Gastroesophageal sphincter (tissue), 4 donors: Measurements from ENCODE around the gene GANAB. TPM values are rescaled to one million over a fixed set of nuclear protein-coding genes. Genes with fewer than 3 reads are reported as not detected.

Source experiments
- ATAC-seq: fragments of 150-250 bp; one replicate; pipeline ENCODE4 v1.9.1; 2016; ENCODE audit warnings: mild to moderate bottlenecking, moderate library complexity
- H3K27ac ChIP-seq, 4 donors: fragments of 200-600 bp; sonication (generic) in 3 of 4; 1 replicate in 3 of 4; 2 replicates in 1 of 4; pipeline ENCODE4 v1.5.1; 2016 to 2019
- H3K27me3 ChIP-seq: fragments of 200-600 bp; sonication (generic); one replicate; pipeline ENCODE4 v1.5.1; 2019
- H3K36me3 ChIP-seq, 2 donors: fragments of 200-600 bp; sonication (generic); one replicate each; pipeline ENCODE4 v1.5.1; 2019; ENCODE audit warnings: control low read depth in 1 of 2
- H3K4me1 ChIP-seq, 3 donors: fragments of 200-600 bp; sonication (generic); 1 replicate in 2 of 3; 2 replicates in 1 of 3; pipeline ENCODE4 v1.5.1; 2016 to 2019; ENCODE audit warnings: control low read depth in 2 of 3
- H3K4me3 ChIP-seq, 2 donors: fragments of 200-600 bp; sonication (generic); one replicate each; pipeline ENCODE4 v1.5.1; 2019; ENCODE audit warnings: mild to moderate bottlenecking in 1 of 2, moderate library complexity in 1 of 2
- H3K9me3 ChIP-seq, 3 donors: fragments of 200-600 bp; sonication (generic); one replicate each; pipeline ENCODE4 v1.5.1; 2017 to 2019; ENCODE audit warnings: control low read depth in 2 of 3
- EP300 ChIP-seq: sonication (generic); formaldehyde crosslinking; IDR thresholded peaks from one replicate; pipeline ENCODE4 v1.6.1; 2017; ENCODE audit warnings: antibody characterized with exemption, mild to moderate bottlenecking
- POLR2A ChIP-seq, 2 donors: fragments of 450-650 bp; IDR thresholded peaks; one replicate each; pipeline ENCODE4 v1.6.1; 2017; ENCODE audit warnings: antibody characterized with exemption in 2 of 2, mild to moderate bottlenecking in 2 of 2, moderate library complexity in 1 of 2
- POLR2AphosphoS5 ChIP-seq: sonication (generic); formaldehyde crosslinking; IDR thresholded peaks from one replicate; pipeline ENCODE4 v1.6.1; 2017; ENCODE audit warnings: antibody characterized with exemption
- WGBS, 2 donors: methylation state at CpG; one replicate each; pipeline ENCODE4 v1.1.5; 2018; ENCODE audit warnings: low coverage in 1 of 2; 5-methylcytosine and 5-hydroxymethylcytosine counted together
- total RNA-seq, 4 donors: library from RNA; depleted of rRNA; stranded (reverse); fragments of >200 nt; gene quantifications; one replicate each; pipeline ENCODE4 v1.1.0, GENCODE V29; 2016
- TF ChIP-seq, protein P1 (sequence below), 4 experiments: fragments of 200-600 bp in 2 of 4; fragments of 450-650 bp in 2 of 4; sonication (generic) in 1 of 4; IDR thresholded peaks; one replicate each; pipeline ENCODE4 v1.5.1; 2017 to 2019; ENCODE audit warnings: antibody characterized with exemption in 4 of 4, mild to moderate bottlenecking in 2 of 4, moderate library complexity in 2 of 4

GANAB gene
- total RNA-seq, 4 donors from 2014 or later = 87.8 to 151 (median 134) TPM

DNA sequence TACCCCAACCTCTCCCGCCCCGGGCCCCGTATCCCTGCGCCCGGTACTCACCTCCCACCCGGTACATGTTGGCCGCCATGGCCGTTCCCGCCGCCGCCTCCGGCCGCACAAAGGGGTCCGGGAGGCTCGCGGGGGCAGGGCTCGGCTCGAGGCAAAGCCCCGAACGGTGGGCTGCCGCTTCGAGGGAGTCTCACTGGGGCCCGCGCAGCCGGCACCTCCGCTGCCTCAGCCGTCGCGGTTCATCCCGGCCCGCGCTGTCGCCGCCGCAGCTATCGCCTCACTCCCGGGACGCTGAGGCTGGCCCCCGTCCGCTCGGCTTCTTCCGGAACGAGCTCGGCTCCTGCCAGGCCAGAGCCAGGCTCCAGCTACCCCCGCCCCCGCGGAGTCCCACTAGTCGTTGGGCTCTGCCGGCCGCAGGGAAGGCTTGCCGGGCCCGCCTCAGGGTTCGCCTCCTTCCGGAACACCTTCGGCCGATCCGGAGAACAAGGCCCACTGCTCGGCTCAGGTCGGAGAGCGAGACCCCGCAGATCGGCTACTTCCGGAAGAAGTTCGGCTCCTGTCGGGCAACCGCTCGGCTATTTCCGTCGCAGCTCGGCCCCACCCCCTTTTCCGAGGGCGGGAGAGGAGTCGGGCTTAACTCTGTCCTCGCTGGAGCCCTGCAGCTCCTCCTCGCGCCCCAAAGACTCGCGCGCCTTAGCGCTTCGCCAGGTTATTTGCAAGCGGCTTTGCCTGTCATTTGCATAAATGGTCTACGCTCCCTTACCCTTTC, 44.9 kb downstream of the GANAB start, which contains the start of gene MTA2:
MTA2 (minus strand) TSS at position 494 of the 769 bp plus-strand sequence; CDS start at position 79, 415 bp downstream.
- H3K4me3 ChIP-seq = peak within 1 kb of the TSS; percentile 80 to 96
- WGBS, 2 donors = 0% methylated on average over 2 to 8 of the region's 83 CpGs
- H3K36me3 ChIP-seq = peaks cover 0 to 52% of the 10 kb centered on the region in 2 donors
- H3K9me3 ChIP-seq = no peaks in the 10 kb centered on the region
- ATAC-seq = peak; percentile 85
- H3K4me1 ChIP-seq = peaks cover 3 to 53% (median 21%) of the 10 kb centered on the region in 3 donors
- no peaks in the 10 kb centered on the region for H3K27me3 ChIP-seq
- TF ChIP-seq POLR2AphosphoS5 (peak; percentile 73), EP300 (no peak), POLR2A (IDR thresholded peaks at IDR 0.05) (peak; percentile 63 to 65)
- TF ChIP-seq, protein P1, sequence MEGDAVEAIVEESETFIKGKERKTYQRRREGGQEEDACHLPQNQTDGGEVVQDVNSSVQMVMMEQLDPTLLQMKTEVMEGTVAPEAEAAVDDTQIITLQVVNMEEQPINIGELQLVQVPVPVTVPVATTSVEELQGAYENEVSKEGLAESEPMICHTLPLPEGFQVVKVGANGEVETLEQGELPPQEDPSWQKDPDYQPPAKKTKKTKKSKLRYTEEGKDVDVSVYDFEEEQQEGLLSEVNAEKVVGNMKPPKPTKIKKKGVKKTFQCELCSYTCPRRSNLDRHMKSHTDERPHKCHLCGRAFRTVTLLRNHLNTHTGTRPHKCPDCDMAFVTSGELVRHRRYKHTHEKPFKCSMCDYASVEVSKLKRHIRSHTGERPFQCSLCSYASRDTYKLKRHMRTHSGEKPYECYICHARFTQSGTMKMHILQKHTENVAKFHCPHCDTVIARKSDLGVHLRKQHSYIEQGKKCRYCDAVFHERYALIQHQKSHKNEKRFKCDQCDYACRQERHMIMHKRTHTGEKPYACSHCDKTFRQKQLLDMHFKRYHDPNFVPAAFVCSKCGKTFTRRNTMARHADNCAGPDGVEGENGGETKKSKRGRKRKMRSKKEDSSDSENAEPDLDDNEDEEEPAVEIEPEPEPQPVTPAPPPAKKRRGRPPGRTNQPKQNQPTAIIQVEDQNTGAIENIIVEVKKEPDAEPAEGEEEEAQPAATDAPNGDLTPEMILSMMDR (IDR thresholded peaks at IDR 0.05) = peak in 1 of 4 experiments; percentile 3
- H3K27ac ChIP-seq = peak within 1 kb of the TSS; percentile 91 to 99 (median 96)

DNA sequence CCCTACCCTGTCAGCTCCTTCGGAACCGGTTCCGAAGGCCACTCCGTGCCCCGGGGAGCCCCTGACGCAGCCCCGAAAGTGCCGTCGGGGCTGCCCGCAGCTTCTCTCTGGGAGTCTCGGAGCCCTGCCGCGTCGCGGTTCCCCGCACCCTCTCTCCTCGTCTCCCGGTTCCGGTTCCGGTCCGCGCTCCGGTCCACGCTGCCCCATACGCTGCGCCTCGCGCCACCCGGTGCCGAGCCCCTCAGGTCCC, 45.4 kb downstream of the GANAB start:
- peak overlapping the region; percentile 80 to 96 for H3K4me3 ChIP-seq
- peak; percentile 14 for ATAC-seq
- no peaks in the 10 kb centered on the region for H3K27me3 ChIP-seq
- peaks cover 3 to 53% (median 21%) of the 10 kb centered on the region in 3 donors for H3K4me1 ChIP-seq
- H3K36me3 ChIP-seq = peaks cover 0 to 52% of the 10 kb centered on the region in 2 donors
- no peak for TF ChIP-seq EP300
- TF ChIP-seq, protein P1 (IDR thresholded peaks at IDR 0.05) = no peak
- no peak for TF ChIP-seq POLR2A (IDR thresholded peaks at IDR 0.05)
- TF ChIP-seq POLR2AphosphoS5 = no peak
- peak overlapping the region; percentile 91 to 99 (median 96) for H3K27ac ChIP-seq
- no peaks in the 10 kb centered on the region for H3K9me3 ChIP-seq
- WGBS, 2 donors = no CpG with 5 or more reads among the region's 30 CpGs

DNA sequence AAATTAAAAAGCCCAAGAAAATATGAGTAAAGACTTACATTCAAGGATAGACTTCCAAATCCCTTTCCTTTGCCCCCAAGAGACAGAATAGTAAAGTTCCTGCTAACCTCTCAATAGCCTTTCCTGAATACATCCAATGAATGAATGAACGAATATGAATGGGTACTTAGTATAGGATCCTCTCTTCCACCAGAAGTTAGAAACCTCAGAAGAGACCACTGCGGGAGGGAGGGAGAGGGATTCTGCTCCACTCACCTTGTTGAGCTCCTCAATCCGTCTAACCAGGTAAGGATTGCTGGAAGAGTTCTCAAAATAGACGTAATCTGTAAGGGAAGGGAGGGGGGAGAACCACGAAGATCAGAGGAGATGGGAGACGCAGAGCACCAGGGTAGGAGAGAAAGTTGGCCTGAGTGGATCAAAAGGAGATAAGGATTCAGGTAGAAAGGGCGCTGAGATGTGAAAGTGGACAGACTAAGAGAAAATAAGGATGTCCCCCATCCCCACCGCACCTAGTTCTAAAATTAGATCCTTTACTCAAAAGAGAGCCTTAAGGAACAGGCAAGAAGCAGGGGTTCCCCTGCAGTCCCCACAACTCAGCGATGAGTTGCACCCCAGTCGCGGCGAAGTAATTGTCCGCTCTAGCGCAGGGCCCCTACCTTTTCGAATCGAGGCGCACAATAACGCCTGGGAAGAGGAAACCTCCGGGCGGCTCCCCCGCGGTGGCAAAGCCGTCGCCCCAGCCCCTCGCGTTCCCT, 45.9 kb downstream of the GANAB start:
- Histone ChIP-seq H3K36me3 (peaks cover 0 to 52% of the 10 kb centered on the region in 2 donors), H3K27ac (peak overlapping the region; percentile 91 to 99 (median 96)), H3K4me1 (peaks cover 3 to 53% (median 21%) of the 10 kb centered on the region in 3 donors), H3K9me3 (no peaks in the 10 kb centered on the region), H3K4me3 (peak overlapping the region; percentile 80 to 96), H3K27me3 (no peaks in the 10 kb centered on the region)
- 0% methylated on average over 2 to 15 of the region's 26 CpGs for WGBS, 2 donors
- TF ChIP-seq EP300 = no peak
- TF ChIP-seq, protein P1 (IDR thresholded peaks at IDR 0.05) = no peak
- TF ChIP-seq POLR2AphosphoS5 = no peak
- no peak for ATAC-seq

DNA sequence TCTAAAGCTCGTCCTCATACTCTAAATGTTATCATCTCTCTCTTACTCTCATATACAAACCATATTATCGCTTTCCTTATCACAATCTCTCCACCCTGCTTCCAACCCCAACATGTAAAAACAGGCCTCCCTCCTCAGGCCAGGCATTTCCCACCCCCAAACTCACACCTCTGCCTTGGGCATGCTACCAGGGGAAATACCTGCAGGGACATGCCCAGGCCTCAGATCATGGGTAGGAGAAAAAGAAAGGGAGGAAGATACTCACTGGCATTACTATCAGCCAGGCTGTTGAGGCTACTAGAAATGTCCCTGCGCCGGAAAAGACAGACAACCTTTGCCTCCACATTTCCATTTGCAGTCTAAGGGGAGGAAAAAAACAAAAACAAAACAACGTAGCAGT, 46.5 kb downstream of the GANAB start:
- TF ChIP-seq EP300 (no peak), POLR2A (IDR thresholded peaks at IDR 0.05) (no peak), POLR2AphosphoS5 (no peak)
- TF ChIP-seq, protein P1 (IDR thresholded peaks at IDR 0.05) = no peak
- 24% methylated on average over 3 to 5 of the region's 5 CpGs for WGBS, 2 donors
- peaks cover 0 to 52% of the 10 kb centered on the region in 2 donors for H3K36me3 ChIP-seq
- H3K4me3 ChIP-seq = peak overlapping the region in 1 of 2 donors; percentile 96
- H3K9me3 ChIP-seq = no peaks in the 10 kb centered on the region
- no peak for ATAC-seq
- no peaks in the 10 kb centered on the region for H3K27me3 ChIP-seq
- H3K4me1 ChIP-seq = peaks cover 3 to 53% (median 21%) of the 10 kb centered on the region in 3 donors
- peak overlapping the region; percentile 13 to 99 (median 96) for H3K27ac ChIP-seq
